ENCODE measurements around the gene MT1H.
"Not testable (repeated sequence)": the region's sequence is repeated elsewhere in the genome, so short reads cannot be mapped to it uniquely, and the experiment has no call there.

Gene MT1H

DNA sequence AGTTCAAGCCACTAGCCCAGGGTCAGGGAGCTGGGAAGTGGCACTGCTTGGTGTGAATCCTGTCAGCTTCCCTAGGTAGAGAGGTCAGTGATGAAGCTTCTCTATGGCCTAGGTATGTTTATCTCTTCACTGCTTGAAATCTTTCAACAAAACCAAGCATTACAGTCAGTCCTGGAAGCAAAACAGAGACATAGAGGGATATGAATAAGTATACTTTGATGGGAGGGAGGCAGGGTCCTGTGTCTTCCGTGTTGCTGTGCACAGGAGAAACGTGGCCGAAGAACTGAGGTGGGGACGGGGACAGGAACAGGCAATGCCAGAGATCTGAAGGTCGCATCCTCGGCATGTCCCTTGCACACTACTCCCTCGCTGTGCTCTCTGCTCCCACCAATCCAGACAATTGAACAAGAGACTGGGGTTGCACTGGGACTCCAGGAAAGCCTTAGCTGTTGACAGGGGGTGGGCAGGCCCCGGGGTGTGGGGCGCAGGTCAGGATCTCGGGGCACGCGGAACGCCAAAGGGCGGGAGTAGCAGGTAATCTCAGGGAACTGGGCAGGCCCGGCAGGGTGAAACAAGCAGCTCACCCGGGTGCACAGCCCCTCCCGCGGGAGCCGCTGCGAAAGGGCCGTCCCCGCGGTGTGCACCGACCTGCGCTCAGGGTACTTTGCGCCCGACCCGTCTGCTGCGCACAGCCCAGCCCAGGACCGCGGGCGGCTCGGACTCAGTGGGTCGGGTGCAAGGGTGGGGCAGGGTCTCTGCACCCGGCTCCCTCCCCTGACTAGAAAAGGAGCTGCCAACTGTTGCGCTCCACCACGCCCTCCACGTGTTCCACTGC lies at the start of gene MT1H:
Gene MT1H (plus strand): TSS at position 810 of the 835 bp plus-strand sequence. CDS start 71 bp downstream, outside the sequence.
- no peak for DNase-seq

DNA sequence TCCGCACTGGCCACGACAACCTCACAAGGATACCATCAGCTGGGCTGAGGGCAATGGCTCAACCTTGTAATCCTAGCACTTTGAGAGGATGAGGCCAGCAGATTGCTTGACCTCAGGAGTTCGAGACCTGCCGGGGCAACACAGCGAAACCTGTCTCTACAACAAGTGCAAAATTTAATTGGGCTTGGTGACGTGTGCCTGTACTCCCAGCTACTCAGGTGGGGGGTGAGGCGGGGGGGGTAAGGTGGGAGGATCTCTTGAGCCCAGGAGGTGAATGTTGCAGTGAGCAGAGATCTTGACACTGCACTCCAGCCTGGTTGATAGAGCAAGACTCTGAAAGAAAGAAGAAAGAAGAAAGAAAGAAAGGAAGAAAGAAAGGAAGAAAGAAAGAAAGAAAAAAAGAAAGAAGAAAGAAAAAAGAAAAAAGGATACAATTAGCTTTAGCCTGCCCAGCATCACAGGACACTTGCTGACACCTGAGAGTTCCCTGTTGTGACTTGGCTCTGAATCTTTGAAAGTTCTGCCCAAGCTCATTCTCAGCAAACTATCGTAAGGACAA lies 49.2 kb upstream of the MT1H start:
- DNase-seq, result no peak

DNA sequence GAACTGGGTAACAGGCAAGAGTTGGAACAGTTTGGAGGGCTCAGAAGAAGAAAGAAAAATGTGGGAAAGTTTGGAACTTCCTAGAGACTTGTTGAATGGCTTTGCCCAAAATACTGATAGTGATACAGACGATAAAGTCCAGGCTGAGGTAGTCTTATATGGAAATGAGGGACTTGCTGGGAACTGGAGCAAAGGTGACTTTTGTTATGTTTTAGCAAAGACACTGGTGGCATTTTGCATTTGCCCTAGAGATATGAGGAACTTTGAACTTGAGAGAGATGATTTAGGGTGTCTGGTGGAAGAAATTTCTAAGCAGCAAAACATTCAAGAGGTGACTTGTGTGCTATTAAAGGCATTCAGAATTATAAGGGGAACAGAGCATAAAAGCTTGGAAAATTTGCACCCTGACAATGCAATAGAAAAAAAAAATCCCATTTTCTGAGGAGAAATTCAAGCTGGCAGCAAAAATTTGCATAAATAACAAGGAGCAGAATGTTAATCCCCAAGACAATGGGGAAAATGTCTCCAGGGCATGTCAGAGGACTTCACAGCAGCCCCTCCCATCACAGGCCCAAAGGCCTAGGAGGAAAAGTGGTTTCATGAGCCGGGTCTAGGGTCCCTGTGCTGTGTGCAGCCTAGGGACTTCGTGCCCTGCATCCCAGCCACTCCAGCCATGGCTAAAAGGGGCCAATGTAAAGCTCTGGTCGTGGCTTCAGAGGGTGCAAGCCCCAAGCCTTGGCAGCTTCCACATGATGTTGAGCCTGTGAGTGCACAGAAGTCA lies 47.8 kb upstream of the MT1H start:
- not testable (repeated sequence) for DNase-seq

DNA sequence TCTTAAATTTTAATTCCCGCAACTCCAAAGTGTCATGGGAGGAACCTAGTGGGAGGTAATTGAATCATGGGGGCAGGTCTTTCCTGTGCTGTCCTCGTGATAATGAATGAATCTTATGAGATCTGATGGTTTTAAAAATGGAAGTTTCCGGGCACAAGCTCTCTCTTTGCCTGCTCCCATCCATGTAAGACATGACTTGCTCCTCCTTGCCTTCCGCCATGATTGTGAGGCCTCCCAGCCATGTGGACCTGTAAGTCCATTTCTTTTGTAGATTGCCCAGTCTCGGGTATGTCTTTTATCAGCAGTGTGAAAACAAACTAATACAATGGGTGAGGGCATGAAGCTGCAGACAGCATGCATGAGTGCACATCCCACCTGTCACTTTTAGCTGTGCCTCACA lies 46.4 kb upstream of the MT1H start:
- not testable (repeated sequence) for DNase-seq

DNA sequence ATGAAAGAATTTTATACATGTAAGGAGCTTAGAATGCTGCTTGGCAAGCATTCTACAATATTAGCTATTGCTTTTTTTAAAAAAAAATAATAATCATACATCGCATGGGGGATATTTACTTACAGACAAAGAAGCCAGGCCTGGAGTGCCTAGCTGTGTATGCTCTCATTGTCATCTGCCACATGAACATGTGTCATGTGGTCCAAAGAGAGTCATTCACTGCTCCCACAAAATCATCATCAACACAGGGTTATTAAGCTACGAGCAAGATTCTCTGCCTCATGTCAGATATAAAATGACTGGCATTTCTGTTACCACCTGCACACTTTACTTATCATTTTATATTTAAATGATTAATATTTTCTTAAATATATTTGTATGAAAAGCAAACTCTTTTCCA lies 46.0 kb upstream of the MT1H start:
- no peak for DNase-seq

DNA sequence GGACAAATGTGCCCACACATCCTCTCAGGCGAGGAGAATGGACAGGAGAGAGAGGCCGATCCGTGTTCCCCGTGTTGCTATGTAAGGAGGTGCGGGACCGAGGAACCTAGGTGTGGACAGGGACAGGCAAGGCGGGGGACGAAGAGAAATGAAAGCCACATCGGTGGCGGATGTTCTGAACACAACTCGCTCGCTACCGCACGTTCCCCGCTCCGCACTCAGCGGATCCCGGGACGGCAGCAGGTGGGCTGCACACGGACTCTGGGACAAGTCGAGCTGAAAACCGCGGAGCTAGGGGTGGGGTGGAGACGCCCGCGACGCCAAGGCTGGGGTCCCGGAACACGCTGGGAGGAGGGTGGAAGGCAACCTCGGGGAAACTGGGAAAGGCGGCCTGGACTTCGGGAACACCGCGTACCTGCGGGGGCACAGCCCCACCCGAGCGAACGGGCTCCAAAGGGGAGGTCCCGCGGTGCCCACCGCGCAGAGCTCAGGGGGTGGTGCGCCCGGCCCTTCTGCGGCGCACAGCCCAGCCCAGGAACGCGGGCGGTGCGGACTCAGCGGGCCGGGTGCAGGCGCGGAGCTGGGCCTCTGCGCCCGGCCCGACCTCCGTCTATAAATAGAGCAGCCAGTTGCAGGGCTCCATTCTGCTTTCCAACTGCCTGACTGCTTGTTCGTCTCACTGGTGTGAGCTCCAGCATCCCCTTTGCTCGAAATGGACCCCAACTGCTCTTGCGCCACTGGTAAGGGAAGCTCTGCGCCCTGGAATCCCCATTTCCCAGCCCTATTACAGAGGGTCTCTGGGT lies 44.3 kb upstream of the MT1H start, which contains the start of gene MT1E:
Gene MT1E (plus strand): TSS at position 642 of the 803 bp plus-strand sequence. CDS start 71 bp downstream, at position 713.
- DNase-seq, result peak; percentile 24 to 25

DNA sequence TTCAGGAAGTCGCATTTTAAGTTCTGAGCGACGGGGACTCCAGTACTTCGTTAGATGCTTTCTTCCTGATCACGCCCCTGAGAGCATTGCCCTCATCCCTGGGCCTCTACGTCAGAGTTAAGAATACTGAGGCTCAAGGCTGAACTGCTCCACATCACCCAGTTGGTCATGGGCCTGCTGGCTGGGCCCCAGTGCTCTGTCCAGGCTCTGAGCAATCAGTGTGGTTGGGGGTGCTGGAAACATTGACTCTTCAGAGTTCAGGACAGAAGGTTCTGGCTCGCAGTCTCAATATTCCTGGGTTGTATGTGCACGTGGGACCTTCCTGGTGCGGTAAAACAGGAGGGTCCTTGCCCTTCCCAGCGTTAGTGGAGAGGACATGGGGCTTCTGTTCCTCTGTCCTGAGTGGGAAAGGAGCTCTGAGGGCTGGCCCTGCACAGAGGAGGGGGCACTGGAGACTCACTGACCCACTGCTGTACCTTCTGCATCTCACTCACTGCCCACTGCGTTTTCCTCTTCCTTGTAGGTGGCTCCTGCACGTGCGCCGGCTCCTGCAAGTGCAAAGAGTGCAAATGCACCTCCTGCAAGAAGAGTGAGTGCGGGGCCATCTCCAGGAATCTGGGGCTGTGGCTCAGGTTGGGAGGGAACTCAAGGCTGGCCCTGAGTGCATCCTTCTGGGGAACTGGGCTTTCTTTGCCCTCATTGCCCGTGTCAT lies 43.5 kb upstream of the MT1H start:
- DNase-seq, result no peak

DNA sequence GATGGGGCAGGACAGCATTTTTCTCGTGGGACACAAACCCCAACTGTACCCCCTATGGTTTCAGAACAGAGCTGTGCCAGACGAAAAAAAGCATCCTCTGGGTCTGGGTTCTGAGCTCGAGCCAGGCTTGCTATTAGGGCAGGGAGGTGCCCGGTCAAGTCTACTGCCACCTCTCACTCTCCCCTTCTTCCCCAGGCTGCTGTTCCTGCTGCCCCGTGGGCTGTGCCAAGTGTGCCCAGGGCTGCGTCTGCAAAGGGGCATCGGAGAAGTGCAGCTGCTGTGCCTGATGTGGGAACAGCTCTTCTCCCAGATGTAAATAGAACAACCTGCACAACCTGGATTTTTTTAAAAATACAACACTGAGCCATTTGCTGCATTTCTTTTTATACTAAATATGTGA lies 42.9 kb upstream of the MT1H start:
- DNase-seq, result no peak

DNA sequence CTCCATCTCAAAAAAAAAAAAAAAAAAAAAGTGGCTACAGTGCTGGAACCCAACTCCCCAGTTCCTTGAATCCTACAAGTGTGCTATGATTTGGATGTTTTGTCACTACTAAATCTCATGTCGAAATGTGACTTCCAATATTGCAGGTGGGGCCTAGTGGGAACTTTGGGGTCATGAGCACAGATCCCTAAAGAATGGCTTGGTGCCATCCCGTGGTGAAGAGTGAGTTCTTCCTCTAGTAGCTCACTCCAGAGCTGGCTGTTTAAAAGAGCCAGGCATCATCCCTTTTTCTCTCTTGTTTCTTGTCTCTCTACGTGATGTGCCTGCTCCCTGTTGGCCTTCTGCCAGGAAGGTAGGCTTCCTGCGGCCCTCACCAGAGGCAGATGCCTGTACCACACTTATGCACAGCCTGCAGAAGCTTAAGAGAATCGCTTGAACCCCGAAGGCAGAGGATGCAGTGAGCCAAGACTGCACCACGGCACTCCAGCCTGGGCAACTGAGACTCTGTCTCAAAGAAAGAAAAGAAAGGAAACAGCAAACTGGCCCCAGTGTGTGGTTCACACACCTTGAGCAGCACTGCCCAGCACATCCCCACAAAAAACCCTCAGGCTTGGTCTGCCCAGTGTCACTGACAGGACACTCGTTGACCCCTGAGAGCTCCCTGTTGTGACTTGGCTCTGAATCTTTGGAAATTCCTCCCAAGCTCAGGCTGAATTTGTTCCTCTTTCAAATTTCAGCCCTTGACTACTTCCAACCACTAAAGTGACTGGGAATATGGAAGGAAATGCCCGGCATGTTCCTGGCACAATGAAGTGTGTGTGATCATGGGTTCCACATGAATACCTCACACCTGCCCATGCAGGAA lies 40.9 kb upstream of the MT1H start:
- DNase-seq, result no peak

DNA sequence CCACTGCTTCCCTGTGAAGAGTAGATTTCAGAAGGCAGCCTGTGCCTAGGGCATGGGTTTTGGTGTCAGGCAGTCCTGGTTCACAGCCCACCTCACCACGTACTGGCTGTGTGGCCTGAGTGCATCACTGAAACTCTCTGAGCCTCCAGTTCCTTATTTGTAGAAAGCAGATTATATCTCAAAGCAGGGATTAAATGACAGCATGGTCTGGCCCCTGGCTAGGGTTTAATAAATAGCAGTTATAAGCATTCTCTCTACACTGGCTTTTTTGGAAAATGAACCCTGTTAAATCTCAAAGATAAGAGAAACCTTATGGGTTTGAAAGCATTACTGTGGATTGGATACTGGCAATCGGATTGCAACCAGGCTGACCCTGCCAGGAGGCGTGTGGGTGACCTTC lies 40.1 kb upstream of the MT1H start:
- no peak for DNase-seq

DNA sequence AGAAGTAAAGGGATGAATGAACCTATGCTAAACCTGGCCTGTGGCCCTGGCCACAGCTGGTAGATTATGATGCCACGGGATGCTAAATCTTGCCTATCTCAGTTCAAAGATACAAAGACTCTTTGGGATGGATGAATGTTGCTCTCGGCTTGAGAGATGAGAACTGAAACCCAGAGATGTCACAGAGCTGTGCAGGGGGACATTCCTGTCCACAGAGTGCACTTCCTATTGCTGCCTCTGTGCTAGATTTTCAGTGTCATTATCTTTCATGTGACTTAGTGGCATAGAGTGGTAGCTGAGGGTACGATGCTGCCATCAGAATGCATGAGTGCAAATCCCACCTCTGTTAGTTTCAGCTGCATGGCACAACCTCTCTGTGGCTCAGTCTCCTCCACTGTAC lies 39.5 kb upstream of the MT1H start:
- DNase-seq, result no peak

DNA sequence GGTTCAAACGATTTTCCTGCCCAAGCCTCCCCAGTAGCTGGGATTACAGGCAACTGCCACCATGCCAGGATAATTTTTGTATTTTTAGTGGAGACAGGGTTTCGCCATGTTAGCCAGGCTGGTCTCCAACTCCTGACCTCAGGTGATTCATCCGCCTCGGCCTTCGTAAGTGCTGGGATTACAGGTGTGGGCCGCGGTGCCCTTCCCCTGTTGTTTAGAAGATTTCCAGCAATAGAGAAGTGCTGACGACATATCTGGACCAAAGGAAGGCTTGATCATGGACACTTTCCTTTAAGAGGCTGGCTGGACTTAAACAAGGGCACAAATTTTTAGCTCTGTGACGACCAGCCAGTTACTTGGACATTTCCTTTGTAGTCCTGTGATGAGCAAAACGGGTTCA lies 38.4 kb upstream of the MT1H start:
- DNase-seq, result no peak

DNA sequence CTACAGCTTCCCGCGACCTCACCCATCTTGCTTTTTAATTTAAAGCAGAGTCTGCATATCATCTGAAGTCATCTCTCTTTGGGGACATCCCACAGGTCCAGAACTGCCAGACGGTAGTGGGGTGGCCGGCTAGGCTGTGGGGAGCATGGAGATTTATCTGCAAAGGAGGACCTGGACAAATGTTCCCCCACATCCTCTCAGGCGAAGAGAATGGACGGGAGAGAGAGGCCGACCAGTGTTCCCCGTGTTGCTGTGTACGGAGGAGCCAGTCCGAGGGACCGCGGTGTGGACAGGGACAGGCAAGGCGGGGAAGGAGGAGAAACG lies 37.8 kb upstream of the MT1H start:
- DNase-seq, result no peak

DNA sequence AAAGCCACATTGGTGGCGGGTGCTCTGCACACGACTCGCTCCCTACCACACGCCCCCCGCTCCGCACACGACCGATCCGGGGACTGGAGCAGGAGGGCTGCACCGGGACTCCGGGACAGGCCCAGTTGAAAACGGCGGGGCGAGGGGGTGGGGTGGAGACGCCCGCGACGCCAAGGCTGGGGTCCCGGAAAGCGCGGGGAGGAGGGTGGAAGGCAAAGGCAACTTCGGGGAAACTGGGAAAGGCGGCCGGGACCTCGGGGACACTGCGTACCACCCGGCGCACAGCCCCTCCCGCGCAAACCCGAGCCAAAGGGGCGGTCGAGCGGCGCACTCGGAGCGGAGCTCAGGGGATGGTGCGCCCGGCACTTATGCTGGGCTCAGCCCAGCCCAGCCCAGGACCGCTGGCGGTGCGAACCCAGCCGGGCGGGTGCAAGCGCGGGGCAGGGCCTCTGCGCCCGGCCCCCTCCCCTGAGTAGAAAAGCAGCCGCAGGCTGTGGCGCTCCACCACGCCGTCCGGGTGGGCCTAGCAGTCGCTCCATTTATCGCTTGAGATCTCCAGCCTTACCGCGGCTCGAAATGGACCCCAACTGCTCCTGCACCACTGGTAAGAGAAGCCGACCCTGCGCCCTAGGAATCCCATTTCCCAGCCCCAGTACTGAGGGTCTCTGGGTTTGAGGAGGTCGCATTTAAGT lies 37.3 kb upstream of the MT1H start, which contains the start of gene MT1M:
Gene MT1M (plus strand): TSS at position 504 of the 692 bp plus-strand sequence. CDS start 73 bp downstream, at position 577.
- DNase-seq, result no peak

DNA sequence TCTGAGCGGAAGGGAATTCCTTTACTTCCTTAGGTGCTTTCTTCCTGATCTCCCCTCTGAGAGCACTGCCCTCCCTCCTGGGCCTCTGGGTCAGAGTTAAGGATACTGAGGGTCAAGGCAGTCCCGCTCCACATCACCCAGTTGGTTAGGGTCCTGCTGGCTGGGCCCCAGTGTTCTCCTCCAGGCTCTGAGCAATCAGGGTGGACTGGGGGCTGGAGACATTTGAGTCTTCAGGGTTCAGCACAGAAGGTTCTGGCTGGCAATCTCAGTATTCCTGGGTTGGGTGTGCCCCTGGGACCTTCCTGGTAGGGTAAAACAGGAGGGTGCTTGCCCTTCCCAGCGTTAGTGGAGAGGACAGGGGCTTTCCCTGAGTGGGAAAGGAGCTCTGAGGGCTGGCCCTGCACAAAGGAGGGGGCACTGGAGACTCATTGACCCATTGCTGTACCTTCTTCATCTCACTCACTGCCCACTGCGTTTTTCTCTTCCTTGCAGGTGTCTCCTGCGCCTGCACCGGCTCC lies 36.7 kb upstream of the MT1H start:
- DNase-seq, result no peak

DNA sequence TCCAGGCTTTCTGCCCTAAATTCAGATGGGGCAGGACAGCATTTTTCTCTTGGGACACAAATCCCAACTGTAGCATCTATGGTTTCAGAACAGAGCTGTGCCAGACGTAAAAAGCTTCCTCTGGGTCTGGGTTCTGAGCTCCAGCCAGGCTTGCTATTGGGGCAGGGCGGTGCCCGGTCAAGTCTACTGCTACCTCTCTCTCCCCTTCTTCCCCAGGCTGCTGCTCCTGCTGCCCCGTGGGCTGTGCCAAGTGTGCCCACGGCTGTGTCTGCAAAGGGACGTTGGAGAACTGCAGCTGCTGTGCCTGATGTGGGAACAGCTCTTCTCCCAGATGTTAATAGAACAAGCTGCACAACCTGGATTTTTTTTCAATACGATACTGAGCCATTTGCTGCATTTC lies 36.1 kb upstream of the MT1H start:
- DNase-seq, result no peak

DNA sequence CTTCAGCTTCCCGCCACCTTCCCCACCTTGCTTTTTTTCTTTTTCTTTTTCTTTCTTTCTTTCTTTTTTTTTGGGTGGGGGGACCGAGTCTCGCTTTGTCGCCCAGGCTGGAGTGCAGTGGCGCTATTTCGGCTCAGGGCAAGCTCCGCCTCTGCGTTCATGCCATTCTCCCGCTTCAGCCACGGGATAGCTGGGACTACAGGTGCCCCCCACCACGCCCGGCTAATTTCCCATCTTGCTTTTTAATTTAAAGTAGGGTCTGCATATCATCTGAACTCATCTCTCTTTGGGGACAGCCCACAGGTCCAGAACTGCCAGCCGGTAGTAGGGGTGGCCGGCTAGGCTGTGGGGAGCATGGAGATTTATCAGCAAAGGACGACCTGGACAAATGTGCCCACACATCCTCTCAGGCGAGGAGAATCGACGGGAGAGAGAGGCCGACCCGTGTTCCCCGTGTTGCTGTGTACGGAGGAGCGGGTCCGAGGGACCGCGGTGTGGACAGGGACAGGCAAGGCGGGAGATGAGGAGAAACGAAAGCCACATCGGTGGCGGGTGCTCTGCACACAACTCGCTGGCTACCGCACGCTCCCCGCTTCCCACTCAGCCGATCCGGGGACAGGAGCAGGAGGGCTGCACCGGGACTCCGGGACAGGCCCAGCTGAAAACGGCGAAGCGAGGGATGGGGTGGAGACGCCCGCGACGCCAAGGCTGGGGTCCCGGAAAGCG lies 34.7 kb upstream of the MT1H start:
- DNase-seq, result no peak

DNA sequence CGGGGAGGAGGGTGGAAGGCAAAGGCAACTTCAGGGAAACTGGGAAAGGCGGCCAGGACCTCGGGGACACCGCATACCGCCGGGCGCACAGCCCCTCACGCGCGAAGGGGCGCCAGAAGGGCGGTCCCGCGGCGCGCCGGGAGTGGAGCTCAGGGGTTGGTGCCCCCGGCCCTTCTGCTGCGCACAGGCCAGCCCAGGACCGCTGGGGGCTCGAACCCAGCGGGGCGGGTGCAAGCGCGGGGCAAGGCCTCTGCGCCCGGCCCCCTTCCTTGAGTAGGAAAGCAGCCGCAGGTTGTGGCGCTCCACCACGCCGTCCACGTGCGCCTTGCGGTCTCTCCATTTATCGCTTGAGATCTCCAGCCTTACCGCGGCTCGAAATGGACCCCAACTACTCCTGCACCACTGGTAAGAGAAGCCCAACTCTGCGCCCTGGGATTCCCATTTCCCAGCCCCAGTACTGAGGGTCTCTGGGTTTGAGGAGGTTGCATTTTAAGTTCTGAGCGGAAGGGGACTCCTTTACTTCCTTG lies 34.1 kb upstream of the MT1H start:
- no peak for DNase-seq

All from CD4-positive, alpha-beta T cell treated with Interleukin-4 for 1 hour (primary cell).